Endothelial cell (in vitro differentiated cells): ENCODE measurements around the gene TMEM51. TPM values are rescaled to one million over a fixed set of nuclear protein-coding genes. Genes with fewer than 3 reads are reported as not detected.

Experiments used
- DNase-seq: peaks from one replicate; pipeline ENCODE4 v3.0.0; 2021; ENCODE audit warnings: low spot score
- H3K27ac Mint-ChIP-seq: one replicate; pipeline ENCODE4 v1.8.0; 2021; ENCODE audit warnings: mixed read lengths, inconsistent platforms; ENCODE audit not compliant: unreplicated experiment
- H3K27me3 Mint-ChIP-seq: one replicate; pipeline ENCODE4 v1.8.0; 2021; ENCODE audit warnings: mild to moderate bottlenecking, moderate library complexity, mixed read lengths, inconsistent platforms; ENCODE audit not compliant: unreplicated experiment
- H3K36me3 Mint-ChIP-seq: one replicate; pipeline ENCODE4 v1.8.0; 2021; ENCODE audit warnings: mild to moderate bottlenecking, low read depth, mixed read lengths, inconsistent platforms; ENCODE audit not compliant: unreplicated experiment
- H3K4me1 Mint-ChIP-seq: one replicate; pipeline ENCODE4 v1.8.0; 2021; ENCODE audit warnings: mild to moderate bottlenecking, mixed read lengths, inconsistent platforms; ENCODE audit not compliant: unreplicated experiment
- H3K4me3 Mint-ChIP-seq: one replicate; pipeline ENCODE4 v1.8.0; 2021; ENCODE audit warnings: mild to moderate bottlenecking, mixed read lengths, inconsistent platforms; ENCODE audit not compliant: unreplicated experiment
- H3K9me3 Mint-ChIP-seq: one replicate; pipeline ENCODE4 v1.8.0; 2021; ENCODE audit warnings: mixed read lengths, inconsistent platforms; ENCODE audit not compliant: unreplicated experiment
- CTCF ChIP-seq: fragments of 200-600 bp; sonication (generic); IDR thresholded peaks from one replicate; pipeline ENCODE4 v1.5.0; 2021; ENCODE audit warnings: antibody characterized with exemption; ENCODE audit not compliant: unreplicated experiment
- total RNA-seq: library from RNA; stranded (reverse); fragmentation: NEBNext Ultra II Directional; extraction: Animal tissue kit (Norgen Biotek cat#: 25700); gene quantifications from one replicate; pipeline ENCODE4 v1.2.1, GENCODE V29; 2021; ENCODE audit not compliant: unreplicated experiment

TMEM51 gene
- total RNA-seq, 1 donor from 2014 or later: 23.5 TPM

GRCh38 chr1:15197591-15198447 lies 44.3 kb downstream of the TMEM51 start:
- no peak for TF ChIP-seq CTCF
- Mint-ChIP-seq H3K36me3 (peaks cover 13% of the 10 kb centered on the region), H3K27me3 (no peaks in the 10 kb centered on the region), H3K4me1 (peaks cover 23% of the 10 kb centered on the region), H3K4me3 (no peak overlapping the region), H3K27ac (no peak overlapping the region), H3K9me3 (no peaks in the 10 kb centered on the region)
- no peak for DNase-seq

DNA sequence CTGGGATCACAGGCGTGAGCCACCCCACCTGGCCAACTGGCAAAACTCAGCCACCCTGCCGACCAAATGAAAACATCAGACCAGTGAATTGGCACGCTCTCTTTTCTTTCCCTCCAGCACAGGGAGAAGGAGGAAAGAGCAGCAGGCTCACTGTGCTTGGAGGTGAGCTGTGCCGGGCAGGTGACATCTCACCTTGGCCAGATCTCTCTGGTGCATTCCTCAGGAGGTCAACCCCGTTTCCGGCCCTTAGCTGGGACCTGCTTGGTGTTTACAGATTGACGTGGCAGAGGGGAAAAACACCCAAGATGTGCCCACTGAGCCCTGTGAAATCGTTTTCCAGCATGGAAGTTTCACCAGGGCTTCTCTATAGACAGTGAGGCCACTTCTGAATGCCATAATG lies 45.1 kb downstream of the TMEM51 start:
- Mint-ChIP-seq H3K4me1 (peaks cover 23% of the 10 kb centered on the region), H3K36me3 (peaks cover 13% of the 10 kb centered on the region), H3K4me3 (no peak overlapping the region), H3K27ac (no peak overlapping the region), H3K27me3 (peaks cover 2% of the 10 kb centered on the region), H3K9me3 (no peaks in the 10 kb centered on the region)
- TF ChIP-seq CTCF: no peak
- no peak for DNase-seq

GRCh38 chr1:15201221-15201620 lies 47.7 kb downstream of the TMEM51 start:
- H3K27ac Mint-ChIP-seq: no peak overlapping the region
- peaks cover 30% of the 10 kb centered on the region for H3K4me1 Mint-ChIP-seq
- no peak overlapping the region for H3K4me3 Mint-ChIP-seq
- TF ChIP-seq CTCF: no peak
- H3K9me3 Mint-ChIP-seq: no peaks in the 10 kb centered on the region
- peaks cover 5% of the 10 kb centered on the region for H3K27me3 Mint-ChIP-seq
- no peak for DNase-seq
- H3K36me3 Mint-ChIP-seq: peaks cover 13% of the 10 kb centered on the region

DNA sequence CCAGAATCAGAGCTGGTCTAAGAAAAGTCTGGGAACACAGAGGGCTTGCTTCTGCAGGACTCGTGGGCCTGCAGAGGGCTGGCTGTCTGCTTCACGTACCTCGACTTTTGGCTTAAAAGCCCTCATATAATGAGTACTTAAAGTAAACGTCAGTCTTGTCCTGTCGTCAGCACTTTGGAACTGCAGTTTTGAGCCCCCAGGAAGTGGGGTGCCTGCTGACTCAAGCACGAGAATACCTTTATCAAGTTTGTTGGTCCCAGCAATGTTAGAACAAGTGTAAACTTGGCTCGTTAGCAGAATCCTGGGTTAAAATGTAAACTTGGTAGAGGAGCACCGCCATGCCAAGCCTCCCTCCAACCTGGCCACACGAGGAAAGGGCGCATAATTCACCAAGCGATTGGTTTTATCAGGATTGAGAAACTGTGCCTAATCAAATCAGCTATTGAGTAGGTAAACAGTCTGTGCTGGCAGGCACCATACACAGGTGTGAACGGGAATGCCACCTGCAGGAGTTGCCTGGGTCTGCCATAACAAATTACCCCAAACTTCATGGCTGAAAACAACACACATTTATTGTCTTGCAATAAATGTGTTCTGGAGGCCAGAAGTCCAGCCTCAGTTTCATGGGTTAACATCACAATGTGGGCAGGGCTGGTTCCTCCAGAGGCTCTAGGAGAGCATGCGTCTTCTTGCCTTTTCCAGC lies 48.5 kb downstream of the TMEM51 start:
- Mint-ChIP-seq H3K27ac (no peak overlapping the region), H3K4me1 (peaks cover 38% of the 10 kb centered on the region), H3K9me3 (no peaks in the 10 kb centered on the region), H3K4me3 (no peak overlapping the region), H3K36me3 (peaks cover 8% of the 10 kb centered on the region), H3K27me3 (peaks cover 5% of the 10 kb centered on the region)
- no peak for TF ChIP-seq CTCF
- no peak for DNase-seq

DNA sequence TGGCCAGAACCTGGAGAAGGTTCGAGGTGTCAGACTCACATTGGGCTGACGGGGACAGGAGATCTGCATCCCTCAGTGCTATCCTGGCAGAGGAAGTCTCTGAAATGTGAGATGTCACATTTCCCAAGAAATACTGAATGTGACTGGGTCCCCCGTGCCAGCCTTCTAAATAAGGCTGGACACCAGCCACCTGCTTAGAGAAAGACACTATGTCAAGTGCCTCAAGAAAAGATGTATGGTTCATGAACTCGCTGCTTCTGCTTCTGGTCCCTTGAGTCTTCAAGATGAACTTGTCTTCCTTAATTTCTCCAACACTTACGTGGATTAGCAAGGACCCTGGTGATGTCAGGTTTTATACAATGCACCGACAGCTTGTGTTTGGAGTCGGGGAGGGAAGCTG lies 51.4 kb downstream of the TMEM51 start:
- no peak for TF ChIP-seq CTCF
- Mint-ChIP-seq H3K4me1 (peaks cover 51% of the 10 kb centered on the region), H3K27me3 (peaks cover 14% of the 10 kb centered on the region), H3K36me3 (peaks cover 3% of the 10 kb centered on the region), H3K27ac (no peak overlapping the region), H3K9me3 (no peaks in the 10 kb centered on the region), H3K4me3 (no peak overlapping the region)
- DNase-seq: no peak
